ENCODE data around the gene GFOD1. TPM values are rescaled to one million over a fixed set of nuclear protein-coding genes. Genes with fewer than 3 reads are reported as not detected.
A peak's percentile ranks its signal among the peaks of the same experiment; 100 is the strongest.

The GFOD1 gene
- total and polyA plus RNA-seq, 2 donors (not counting 1 experiment from before 2014, with no cell fraction given): 10.5 to 25.3 TPM

GRCh38 chr6:13517116-13517515 lies 29.7 kb upstream of the GFOD1 start:
- DNase-seq (ENCODE audit: low read depth in 2 of 2): peak in 1 of 2 donors; percentile 34
- Histone ChIP-seq H3K4me1 (ENCODE audit: control insufficient read depth, extremely low read depth, insufficient read depth, low read length) (no peaks in the 10 kb centered on the region), H3K9me3 (ENCODE audit: control insufficient read depth, insufficient read depth, low read depth, low read length) (no peaks in the 10 kb centered on the region), H3K27ac (ENCODE audit: insufficient read depth, low read length) (no peak overlapping the region), H3K4me2 (ENCODE audit: extremely low read depth, insufficient read depth, low read length) (no peak overlapping the region), H2AFZ (ENCODE audit: low read length) (no peak overlapping the region), H3K79me2 (ENCODE audit: control insufficient read depth, insufficient read depth, low read length) (no peaks in the 10 kb centered on the region), H3K4me3 (replicated peaks in 1 of 4; ENCODE audit: control extremely low read depth in 1 of 4, insufficient read depth in 1 of 4, low read depth in 3 of 4, low read length in 4 of 4) (no peak overlapping the region), H4K20me1 (ENCODE audit: control insufficient read depth, extremely low read depth, insufficient read depth, low read length) (no peaks in the 10 kb centered on the region), H3K36me3 (ENCODE audit: control insufficient read depth, insufficient read depth, low read length) (no peaks in the 10 kb centered on the region), H3K27me3 (ENCODE audit: control insufficient read depth, insufficient read depth, low read length) (no peaks in the 10 kb centered on the region), H3K9ac (ENCODE audit: insufficient read depth, low read length) (no peak overlapping the region)
- no peak for TF ChIP-seq EZH2 (IDR thresholded peaks at IDR 0.05; ENCODE audit: low read length, missing control alignments)
- TF ChIP-seq CTCF (conservative IDR thresholded peaks at IDR 0.05 in 1 of 2, IDR thresholded peaks at IDR 0.05 in 1 of 2; ENCODE audit: low read depth in 1 of 2, low read length in 2 of 2): no peak

- Histone ChIP-seq H3K9ac (ENCODE audit: insufficient read depth, low read length) (no peak overlapping the region), H4K20me1 (ENCODE audit: control insufficient read depth, extremely low read depth, insufficient read depth, low read length) (no peaks in the 10 kb centered on the region), H3K79me2 (ENCODE audit: control insufficient read depth, insufficient read depth, low read length) (no peaks in the 10 kb centered on the region), H3K4me1 (ENCODE audit: control insufficient read depth, extremely low read depth, insufficient read depth, low read length) (peaks cover 4% of the 10 kb centered on the region), H2AFZ (ENCODE audit: low read length) (no peak overlapping the region), H3K4me2 (ENCODE audit: extremely low read depth, insufficient read depth, low read length) (no peak overlapping the region), H3K27me3 (ENCODE audit: control insufficient read depth, insufficient read depth, low read length) (no peaks in the 10 kb centered on the region), H3K9me3 (ENCODE audit: control insufficient read depth, insufficient read depth, low read depth, low read length) (no peaks in the 10 kb centered on the region), H3K27ac (ENCODE audit: insufficient read depth, low read length) (no peak overlapping the region), H3K36me3 (ENCODE audit: control insufficient read depth, insufficient read depth, low read length) (no peaks in the 10 kb centered on the region), H3K4me3 (replicated peaks in 1 of 4; ENCODE audit: control extremely low read depth in 1 of 4, insufficient read depth in 1 of 4, low read depth in 3 of 4, low read length in 4 of 4) (no peak overlapping the region)
- no peak for DNase-seq (ENCODE audit: low read depth in 2 of 2)
- TF ChIP-seq CTCF (conservative IDR thresholded peaks at IDR 0.05 in 1 of 2, IDR thresholded peaks at IDR 0.05 in 1 of 2; ENCODE audit: low read depth in 1 of 2, low read length in 2 of 2): no peak
- no peak for TF ChIP-seq EZH2 (IDR thresholded peaks at IDR 0.05; ENCODE audit: low read length, missing control alignments)
Measured at GRCh38 chr6:13515912-13516311, 28.5 kb upstream of the GFOD1 start.

GRCh38 chr6:13513626-13514502 lies 26.5 kb upstream of the GFOD1 start:
- no peak overlapping the region for H3K9ac ChIP-seq (ENCODE audit: insufficient read depth, low read length)
- DNase-seq (ENCODE audit: low read depth in 2 of 2): peak in 1 of 2 donors; percentile 28
- no peaks in the 10 kb centered on the region for H3K79me2 ChIP-seq (ENCODE audit: control insufficient read depth, insufficient read depth, low read length)
- H3K9me3 ChIP-seq (ENCODE audit: control insufficient read depth, insufficient read depth, low read depth, low read length): no peaks in the 10 kb centered on the region
- H3K27ac ChIP-seq (ENCODE audit: insufficient read depth, low read length): no peak overlapping the region
- no peaks in the 10 kb centered on the region for H3K27me3 ChIP-seq (ENCODE audit: control insufficient read depth, insufficient read depth, low read length)
- H4K20me1 ChIP-seq (ENCODE audit: control insufficient read depth, extremely low read depth, insufficient read depth, low read length): no peaks in the 10 kb centered on the region
- no peaks in the 10 kb centered on the region for H3K36me3 ChIP-seq (ENCODE audit: control insufficient read depth, insufficient read depth, low read length)
- H3K4me1 ChIP-seq (ENCODE audit: control insufficient read depth, extremely low read depth, insufficient read depth, low read length): peaks cover 4% of the 10 kb centered on the region
- no peak overlapping the region for H2AFZ ChIP-seq (ENCODE audit: low read length)
- TF ChIP-seq CTCF (conservative IDR thresholded peaks at IDR 0.05 in 1 of 2, IDR thresholded peaks at IDR 0.05 in 1 of 2; ENCODE audit: low read depth in 1 of 2, low read length in 2 of 2): no peak
- TF ChIP-seq EZH2 (IDR thresholded peaks at IDR 0.05; ENCODE audit: low read length, missing control alignments): no peak
- H3K4me3 ChIP-seq (replicated peaks in 1 of 4; ENCODE audit: control extremely low read depth in 1 of 4, insufficient read depth in 1 of 4, low read depth in 3 of 4, low read length in 4 of 4): no peak overlapping the region
- no peak overlapping the region for H3K4me2 ChIP-seq (ENCODE audit: extremely low read depth, insufficient read depth, low read length)

Measured in fibroblast of lung (primary cell).